ENCODE measurements around the gene DIDO1.
"Not testable (repeated sequence)": the region's sequence is repeated elsewhere in the genome, so short reads cannot be mapped to it uniquely, and the experiment has no call there.

DIDO1 gene

GRCh38 chr20:62962221-62962879, 36.0 kb upstream of the DIDO1 start:
- DNase-seq (ENCODE audit: low read depth) = no peak

DNA sequence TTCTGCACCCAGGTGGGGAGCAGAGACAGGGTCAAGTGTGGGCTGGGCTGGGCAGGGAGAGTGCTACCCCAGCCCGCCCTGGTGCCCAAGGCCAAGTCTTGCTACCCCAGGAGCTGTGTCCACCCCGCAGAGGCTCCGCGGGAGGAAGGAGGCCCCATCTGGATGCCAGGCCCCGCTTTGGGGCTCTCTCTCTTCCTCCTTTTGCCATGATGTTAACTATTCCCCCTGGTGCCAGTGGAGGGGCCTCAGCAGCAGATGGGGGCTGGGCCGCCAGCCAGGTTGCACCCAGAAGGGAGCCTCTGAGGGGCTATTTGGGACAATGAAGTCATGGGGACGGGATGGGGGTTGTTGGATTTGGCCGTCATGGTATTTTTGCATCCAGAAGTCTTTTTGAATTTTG, 35.5 kb upstream of the DIDO1 start:
- DNase-seq (ENCODE audit: low read depth) = no peak

DNA sequence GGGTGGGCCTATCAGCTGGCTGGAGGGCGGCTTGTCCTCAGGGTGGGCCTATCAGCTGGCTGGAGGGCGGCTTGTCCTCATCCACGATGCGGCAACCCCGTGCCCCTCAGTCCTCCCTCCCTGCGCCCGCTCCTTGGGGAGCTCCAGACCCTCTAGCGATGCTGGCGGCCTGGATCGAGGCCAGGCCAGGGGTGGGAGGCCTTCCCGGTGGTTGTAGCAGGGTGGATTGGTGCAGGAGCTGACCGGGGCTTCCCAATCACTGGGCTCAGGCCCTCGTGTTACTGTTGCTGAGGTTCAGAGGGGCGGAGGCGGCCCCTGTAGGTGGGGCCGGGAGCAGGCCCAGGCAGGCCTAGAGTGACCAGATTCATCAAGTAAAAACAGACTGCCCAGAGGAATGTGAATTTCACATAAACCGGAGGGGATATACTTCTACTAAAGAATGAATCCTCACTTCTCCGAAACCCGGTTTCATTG, 35.0 kb upstream of the DIDO1 start:
- no peak for DNase-seq (ENCODE audit: low read depth)

DNA sequence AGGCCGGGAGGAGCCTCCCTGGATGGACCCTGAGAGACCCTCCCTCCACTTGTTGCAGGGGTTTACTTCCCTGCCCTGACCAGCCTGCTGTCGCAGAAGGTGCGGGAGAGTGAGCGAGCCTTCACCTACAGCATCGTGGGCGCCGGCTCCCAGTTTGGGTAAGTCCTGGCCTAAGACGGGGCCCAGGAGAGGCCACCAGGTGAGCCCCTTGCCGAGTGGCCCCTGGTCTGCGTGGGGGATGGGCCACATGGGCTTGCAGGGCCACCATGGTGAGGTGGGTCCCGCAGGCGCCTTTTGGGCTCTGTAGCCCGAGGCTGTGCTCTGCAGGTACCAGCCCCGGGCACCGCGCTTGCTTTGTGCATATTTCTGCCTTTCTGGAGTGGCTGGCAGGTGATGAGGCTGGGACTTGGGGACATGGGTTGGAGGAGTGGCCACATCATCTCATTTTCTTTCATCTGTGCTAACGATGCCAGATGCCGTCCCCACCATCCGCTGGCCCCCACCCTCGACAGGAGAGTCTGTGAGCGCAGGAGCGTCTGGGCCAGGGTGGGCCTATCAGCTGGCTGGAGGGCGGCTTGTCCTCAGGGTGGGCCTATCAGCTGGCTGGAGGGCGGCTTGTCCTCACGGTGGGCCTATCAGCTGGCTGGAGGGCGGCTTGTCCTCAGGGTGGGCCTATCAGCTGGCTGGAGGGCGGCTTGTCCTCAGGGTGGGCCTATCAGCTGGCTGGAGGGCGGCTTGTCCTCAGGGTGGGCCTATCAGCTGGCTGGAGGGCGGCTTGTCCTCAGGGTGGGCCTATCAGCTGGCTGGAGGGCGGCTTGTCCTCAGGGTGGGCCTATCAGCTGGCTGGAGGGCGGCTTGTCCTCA, 34.4 kb upstream of the DIDO1 start:
- DNase-seq (ENCODE audit: low read depth) = not testable (repeated sequence)

- DNase-seq (ENCODE audit: low read depth) = no peak
Measured at GRCh38 chr20:62959998-62960436, 33.7 kb upstream of the DIDO1 start.

DNA sequence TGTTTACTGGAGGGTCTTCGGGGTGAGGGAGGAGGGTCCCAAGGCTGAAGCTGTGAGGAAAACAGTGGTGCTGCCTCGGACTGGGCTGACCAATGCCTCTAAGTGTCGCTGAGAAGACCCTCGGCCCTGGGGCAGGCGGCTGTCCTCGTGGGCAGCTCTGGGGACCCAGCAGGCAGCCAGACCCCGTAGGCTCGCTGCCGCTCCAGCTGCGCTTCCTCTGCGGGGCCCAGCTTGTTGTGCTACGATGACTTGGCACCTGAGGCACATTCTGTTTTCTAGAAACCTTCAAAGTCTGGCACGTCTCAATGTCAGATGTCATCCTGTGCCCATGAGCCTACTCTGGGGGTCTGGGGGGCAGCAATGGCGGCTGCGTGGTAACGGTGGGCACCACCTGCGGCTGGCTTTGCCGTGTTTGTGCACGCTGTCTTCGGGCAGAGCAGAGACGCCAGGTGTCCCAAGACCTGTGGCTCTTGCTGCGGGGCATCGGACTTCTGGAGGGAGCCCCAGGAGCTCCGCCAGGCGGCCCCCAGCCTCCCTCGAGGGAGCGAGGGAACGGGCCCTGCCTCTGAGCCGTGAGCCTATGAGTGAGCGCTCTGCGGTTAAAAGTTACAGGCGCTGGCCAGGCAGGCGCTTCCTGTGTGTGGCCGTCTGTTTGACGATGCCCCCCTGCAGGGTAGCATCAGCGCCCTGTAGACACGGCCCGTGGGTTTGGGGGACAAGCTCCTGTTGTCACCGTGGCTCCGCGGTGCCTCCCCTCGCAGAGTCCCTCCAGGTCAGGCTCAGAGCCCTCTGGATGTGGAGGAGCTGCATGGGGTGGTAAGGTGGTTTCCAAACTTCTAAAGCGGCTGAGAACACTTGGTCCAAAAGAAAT, 33.0 kb upstream of the DIDO1 start:
- no peak for DNase-seq (ENCODE audit: low read depth)

DNA sequence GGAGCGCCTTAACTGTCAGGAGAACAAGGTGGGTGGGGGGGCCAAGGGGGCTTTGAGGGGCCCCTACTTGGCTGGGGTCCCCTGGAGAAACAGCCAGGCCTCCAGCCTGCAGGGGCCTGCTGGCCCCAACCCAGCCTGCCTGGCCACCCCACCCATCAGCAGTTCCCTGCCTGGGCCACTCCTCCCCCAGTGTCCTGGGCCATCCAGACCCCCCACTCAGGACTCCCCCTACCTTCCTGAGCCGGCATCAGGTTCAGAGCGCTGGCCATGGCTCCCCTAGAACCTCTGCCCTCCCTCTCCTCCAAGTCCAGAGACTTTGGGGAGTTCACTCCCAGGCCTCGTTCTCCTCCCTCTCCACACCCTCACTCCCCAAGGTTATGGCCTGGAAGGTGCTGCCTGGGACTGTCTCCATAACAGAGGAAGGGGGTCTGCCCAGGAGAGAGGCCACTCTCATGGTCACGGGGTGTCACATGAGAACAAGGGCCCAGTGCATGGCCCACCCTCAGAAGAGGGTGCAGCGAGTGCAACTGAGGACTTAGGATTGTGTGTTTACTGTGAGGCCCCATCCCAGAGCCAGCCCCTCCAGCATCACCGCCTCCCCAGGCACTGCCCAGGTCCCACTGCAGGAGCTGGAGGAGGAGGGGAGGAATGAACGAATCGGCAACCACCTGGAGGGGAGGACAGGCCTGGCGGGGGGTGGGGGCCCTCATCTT, 32.2 kb upstream of the DIDO1 start:
- no peak for DNase-seq (ENCODE audit: low read depth)

DNA sequence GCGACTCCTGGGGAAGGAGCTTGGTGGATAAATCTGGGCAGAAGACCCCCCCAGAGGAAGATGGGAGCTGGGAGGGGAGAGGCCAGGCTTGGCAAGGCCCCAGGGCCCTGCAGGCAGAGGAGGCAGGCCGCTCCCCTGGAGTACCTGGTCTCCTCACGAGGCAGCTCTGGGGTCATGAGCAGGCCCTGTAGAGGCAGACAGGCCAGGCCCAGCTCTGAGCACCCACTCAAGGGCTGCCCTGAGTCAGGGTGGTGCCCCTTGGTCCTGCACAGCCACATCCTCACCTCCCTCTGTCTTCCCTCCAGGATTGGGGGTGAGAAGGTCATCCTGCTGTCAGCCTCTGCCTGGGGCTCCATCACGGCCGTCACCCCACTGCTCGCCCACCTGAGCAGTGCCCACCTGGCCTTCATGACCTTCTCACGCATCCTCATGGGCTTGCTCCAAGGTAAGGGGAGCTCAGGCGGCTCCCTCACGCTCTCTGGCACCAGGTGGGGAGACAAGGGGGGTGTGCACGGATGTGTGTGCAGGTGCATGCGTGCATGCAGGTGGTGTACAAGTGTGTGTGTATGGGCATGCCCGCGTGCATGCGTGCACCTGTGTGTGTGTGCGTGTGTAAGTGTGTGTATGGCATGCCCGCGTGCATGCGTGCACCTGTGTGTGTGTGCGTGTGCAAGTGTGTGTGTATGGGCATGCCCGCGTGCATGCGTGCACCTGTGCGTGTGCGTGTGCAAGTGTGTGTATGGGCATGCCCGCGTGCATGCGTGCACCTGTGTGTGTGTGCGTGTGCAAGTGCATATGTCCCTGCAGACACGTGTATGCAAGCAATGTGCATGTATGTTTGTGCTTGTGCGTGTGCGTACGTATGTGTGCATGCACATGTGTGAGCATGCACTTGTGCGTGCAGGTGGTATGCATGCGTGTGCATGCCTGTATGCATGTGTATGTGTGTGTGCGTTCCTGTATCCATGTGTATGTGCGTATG, 31.1 kb upstream of the DIDO1 start:
- no peak for DNase-seq (ENCODE audit: low read depth)

DNA sequence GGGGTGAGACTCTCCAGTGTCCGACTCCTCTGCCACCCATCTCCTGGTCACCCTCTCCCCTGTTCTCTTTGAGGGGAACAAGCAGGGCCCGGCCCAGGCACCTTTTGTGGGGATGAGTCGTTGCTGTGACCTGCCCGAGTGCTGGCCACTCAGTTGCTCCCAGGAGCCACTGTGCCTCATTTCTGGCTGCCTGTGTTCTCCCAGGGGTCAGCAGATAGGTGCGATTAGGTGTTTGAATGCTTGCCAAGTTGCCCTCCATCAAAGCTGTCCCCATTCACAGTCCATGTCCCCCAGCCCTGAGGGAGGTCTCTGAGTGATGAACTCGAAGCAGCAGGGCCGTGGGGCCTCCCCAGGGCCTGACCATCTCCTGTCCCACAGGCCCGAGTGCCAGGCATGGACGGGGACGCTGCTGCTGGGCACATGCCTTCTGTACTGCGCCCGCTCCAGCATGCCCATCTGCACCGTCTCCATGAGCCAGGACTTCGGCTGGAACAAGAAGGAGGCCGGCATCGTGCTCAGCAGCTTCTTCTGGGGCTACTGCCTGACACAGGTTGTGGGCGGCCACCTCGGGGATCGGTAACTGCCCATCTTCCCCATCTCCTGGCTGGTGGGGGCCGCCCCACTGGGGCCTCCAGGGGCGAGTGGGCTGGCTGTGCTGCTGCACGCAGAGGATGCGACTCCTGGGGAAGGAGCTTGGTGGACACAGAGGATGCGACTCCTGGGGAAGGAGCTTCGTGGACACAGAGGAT, 30.3 kb upstream of the DIDO1 start:
- DNase-seq (ENCODE audit: low read depth) = no peak

- DNase-seq (ENCODE audit: low read depth) = no peak
Measured at GRCh38 chr20:62955519-62956386, 29.4 kb upstream of the DIDO1 start.

- peak; percentile 60 for DNase-seq (ENCODE audit: low read depth)
Measured at GRCh38 chr20:62953839-62954703, 27.8 kb upstream of the DIDO1 start.

DNA sequence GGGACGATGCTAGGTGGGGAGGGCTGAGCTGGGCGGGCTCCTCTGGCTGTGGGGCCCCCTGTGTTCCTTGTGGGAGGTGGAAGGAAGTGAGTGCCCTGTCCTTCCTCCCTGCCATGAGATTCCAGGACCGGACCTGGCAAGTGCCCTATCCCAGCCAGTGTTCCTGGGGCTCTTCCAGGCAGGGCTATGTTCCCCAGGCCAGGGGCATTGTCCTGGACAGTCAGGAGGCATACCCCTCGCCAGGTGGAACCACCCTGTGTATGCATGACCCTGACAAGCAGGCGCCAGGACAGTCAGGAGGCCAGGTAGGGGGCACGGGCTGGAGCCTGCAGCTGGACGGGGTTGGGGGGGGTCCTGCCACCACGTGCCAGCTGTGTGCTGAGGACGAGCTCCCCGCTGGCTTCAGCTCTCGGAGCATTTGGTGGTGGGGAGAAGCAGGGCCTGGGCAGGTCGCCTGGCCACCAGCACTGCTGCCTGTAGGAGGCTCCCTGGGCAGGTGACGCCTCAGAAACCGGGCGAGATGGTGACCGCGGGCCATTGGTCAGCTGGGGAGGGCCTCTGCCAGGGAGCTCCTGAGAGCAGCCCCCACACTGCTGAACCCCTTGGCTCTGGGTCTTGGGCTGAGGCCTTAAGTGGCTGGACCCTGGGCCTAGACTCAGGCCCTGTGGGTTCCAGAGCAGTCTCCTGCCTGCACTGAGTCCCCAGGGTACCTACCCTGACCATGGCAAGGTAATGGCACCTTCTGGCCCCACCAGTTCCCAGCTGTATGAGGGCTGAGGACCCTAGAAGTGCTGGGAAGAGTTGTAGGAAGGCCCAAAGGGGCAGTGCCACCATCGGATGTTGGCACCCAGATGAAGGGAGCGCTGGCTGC, 26.9 kb upstream of the DIDO1 start:
- no peak for DNase-seq (ENCODE audit: low read depth)

GRCh38 chr20:62952373-62952967, 26.2 kb upstream of the DIDO1 start, which contains the start of gene SLC17A9:
TSS of gene SLC17A9 (plus strand) at chr20:62952709. CDS start at chr20:62952831, 122 bp downstream.
- DNase-seq (ENCODE audit: low read depth) = no peak

GRCh38 chr20:62951896-62952372, 25.6 kb upstream of the DIDO1 start:
- DNase-seq (ENCODE audit: low read depth) = no peak

GRCh38 chr20:62951143-62951895, 25.0 kb upstream of the DIDO1 start:
- no peak for DNase-seq (ENCODE audit: low read depth)

Measured in activated T-cell treated with anti-CD3 and anti-CD28 coated beads for 1 hour (primary cell).